ENCODE results near the gene SKI.

DNA sequence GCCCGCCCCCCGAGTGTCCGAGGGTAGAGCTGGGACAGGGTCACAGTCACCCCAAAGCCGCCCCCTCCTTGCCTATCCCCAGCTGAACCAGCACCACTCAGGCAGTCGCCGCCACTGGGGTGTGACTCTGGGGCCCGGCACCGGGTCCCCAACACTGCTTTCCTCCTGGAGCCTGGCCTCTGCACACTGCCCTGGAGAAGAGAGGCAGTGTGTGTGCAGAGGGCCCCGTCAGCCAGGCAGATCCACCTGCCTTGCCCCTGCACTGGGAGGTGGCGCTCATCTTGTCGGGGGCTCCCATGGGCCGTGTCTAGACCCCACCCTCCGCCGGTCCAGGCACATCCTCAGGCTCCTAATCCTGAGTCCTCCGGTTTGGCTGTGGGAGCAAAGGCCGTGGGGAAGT is 49.2 kb upstream of the SKI start:
- TF ChIP-seq, protein P1, sequence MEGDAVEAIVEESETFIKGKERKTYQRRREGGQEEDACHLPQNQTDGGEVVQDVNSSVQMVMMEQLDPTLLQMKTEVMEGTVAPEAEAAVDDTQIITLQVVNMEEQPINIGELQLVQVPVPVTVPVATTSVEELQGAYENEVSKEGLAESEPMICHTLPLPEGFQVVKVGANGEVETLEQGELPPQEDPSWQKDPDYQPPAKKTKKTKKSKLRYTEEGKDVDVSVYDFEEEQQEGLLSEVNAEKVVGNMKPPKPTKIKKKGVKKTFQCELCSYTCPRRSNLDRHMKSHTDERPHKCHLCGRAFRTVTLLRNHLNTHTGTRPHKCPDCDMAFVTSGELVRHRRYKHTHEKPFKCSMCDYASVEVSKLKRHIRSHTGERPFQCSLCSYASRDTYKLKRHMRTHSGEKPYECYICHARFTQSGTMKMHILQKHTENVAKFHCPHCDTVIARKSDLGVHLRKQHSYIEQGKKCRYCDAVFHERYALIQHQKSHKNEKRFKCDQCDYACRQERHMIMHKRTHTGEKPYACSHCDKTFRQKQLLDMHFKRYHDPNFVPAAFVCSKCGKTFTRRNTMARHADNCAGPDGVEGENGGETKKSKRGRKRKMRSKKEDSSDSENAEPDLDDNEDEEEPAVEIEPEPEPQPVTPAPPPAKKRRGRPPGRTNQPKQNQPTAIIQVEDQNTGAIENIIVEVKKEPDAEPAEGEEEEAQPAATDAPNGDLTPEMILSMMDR (IDR thresholded peaks at IDR 0.05), result no peak
- no peak for TF ChIP-seq POLR2A (IDR thresholded peaks at IDR 0.05)
